ENCODE measurements around the gene MARCHF5. TPM values are rescaled to one million over a fixed set of nuclear protein-coding genes. Genes with fewer than 3 reads are reported as not detected.
"Not testable (repeated sequence)": the region's sequence is repeated elsewhere in the genome, so short reads cannot be mapped to it uniquely, and the experiment has no call there.

The MARCHF5 gene
- total RNA-seq, 1 donor from 2014 or later = 10.4 TPM

- H3K27me3 ChIP-seq (ENCODE audit: control insufficient read depth in 3 of 3, insufficient read depth in 3 of 3, low read length in 3 of 3); H3K9ac ChIP-seq (ENCODE audit: low read depth in 1 of 3, low read length in 3 of 3); H3K4me1 ChIP-seq (ENCODE audit: control insufficient read depth in 3 of 3, insufficient read depth in 3 of 3, low read length in 3 of 3); H3K9me3 ChIP-seq (ENCODE audit: control insufficient read depth in 3 of 3, low read length in 3 of 3); H3K27ac ChIP-seq (ENCODE audit: low read depth, low read length); H3K4me3 ChIP-seq (ENCODE audit: low read length in 3 of 3); H3K36me3 ChIP-seq (ENCODE audit: control insufficient read depth in 3 of 3, insufficient read depth in 3 of 3, low read length in 3 of 3): not testable (repeated sequence)
Observed at GRCh38 chr10:92329927-92330326, 39.0 kb downstream of the MARCHF5 start.

GRCh38 chr10:92342796-92343195, 51.8 kb downstream of the MARCHF5 start:
- no peaks in the 10 kb centered on the region for H3K9me3 ChIP-seq (ENCODE audit: control insufficient read depth in 3 of 3, low read length in 3 of 3)
- no peak overlapping the region for H3K27ac ChIP-seq (ENCODE audit: low read depth, low read length)
- H3K27me3 ChIP-seq (ENCODE audit: control insufficient read depth in 3 of 3, insufficient read depth in 3 of 3, low read length in 3 of 3) = no peaks in the 10 kb centered on the region
- H3K36me3 ChIP-seq (ENCODE audit: control insufficient read depth in 3 of 3, insufficient read depth in 3 of 3, low read length in 3 of 3) = peaks cover 3 to 20% (median 5%) of the 10 kb centered on the region in 3 donors
- peaks cover 0 to 2% (median 0%) of the 10 kb centered on the region in 3 donors for H3K4me1 ChIP-seq (ENCODE audit: control insufficient read depth in 3 of 3, insufficient read depth in 3 of 3, low read length in 3 of 3)
- no peak overlapping the region for H3K4me3 ChIP-seq (ENCODE audit: low read length in 3 of 3)
- H3K9ac ChIP-seq (ENCODE audit: low read depth in 1 of 3, low read length in 3 of 3) = no peak overlapping the region

- not testable (repeated sequence) for H3K27ac ChIP-seq (ENCODE audit: low read depth, low read length); H3K4me1 ChIP-seq (ENCODE audit: control insufficient read depth in 3 of 3, insufficient read depth in 3 of 3, low read length in 3 of 3); H3K9ac ChIP-seq (ENCODE audit: low read depth in 1 of 3, low read length in 3 of 3); H3K4me3 ChIP-seq (ENCODE audit: low read length in 3 of 3); H3K27me3 ChIP-seq (ENCODE audit: control insufficient read depth in 3 of 3, insufficient read depth in 3 of 3, low read length in 3 of 3); H3K9me3 ChIP-seq (ENCODE audit: control insufficient read depth in 3 of 3, low read length in 3 of 3)
- H3K36me3 ChIP-seq (ENCODE audit: control insufficient read depth in 3 of 3, insufficient read depth in 3 of 3, low read length in 3 of 3) = peaks cover 10 to 29% (median 15%) of the 10 kb centered on the region in 3 donors
Observed at GRCh38 chr10:92345575-92345974, 54.6 kb downstream of the MARCHF5 start.

- H3K36me3 ChIP-seq (ENCODE audit: control insufficient read depth in 3 of 3, insufficient read depth in 3 of 3, low read length in 3 of 3) = peaks cover 10 to 26% (median 20%) of the 10 kb centered on the region in 3 donors
- H3K4me3 ChIP-seq (ENCODE audit: low read length in 3 of 3); H3K9ac ChIP-seq (ENCODE audit: low read depth in 1 of 3, low read length in 3 of 3); H3K27me3 ChIP-seq (ENCODE audit: control insufficient read depth in 3 of 3, insufficient read depth in 3 of 3, low read length in 3 of 3); H3K4me1 ChIP-seq (ENCODE audit: control insufficient read depth in 3 of 3, insufficient read depth in 3 of 3, low read length in 3 of 3); H3K27ac ChIP-seq (ENCODE audit: low read depth, low read length); H3K9me3 ChIP-seq (ENCODE audit: control insufficient read depth in 3 of 3, low read length in 3 of 3): not testable (repeated sequence)
Observed at GRCh38 chr10:92347035-92347676, 56.2 kb downstream of the MARCHF5 start.

DNA sequence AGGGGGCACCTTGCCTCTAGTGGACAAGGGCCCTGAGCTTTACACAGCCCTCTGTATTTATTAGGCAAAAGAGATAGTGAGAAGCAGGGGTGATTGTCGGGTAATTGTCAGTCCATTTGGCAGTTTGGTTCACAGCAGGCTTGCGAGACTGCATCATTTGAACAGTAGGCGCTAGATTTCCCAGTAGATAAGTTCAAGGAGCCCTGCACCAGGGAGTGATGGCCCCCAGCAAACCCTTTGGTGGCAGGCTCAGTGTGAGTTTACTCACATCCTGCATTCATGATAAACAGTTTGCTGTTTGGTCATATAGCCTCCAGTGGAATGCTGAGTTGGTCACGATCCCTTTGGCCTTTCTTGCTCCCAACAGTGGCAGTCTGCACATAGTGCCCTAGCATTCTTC, 59.4 kb downstream of the MARCHF5 start:
- H3K4me1 ChIP-seq (ENCODE audit: control insufficient read depth in 3 of 3, insufficient read depth in 3 of 3, low read length in 3 of 3) = no peaks in the 10 kb centered on the region
- no peak overlapping the region for H3K4me3 ChIP-seq (ENCODE audit: low read length in 3 of 3)
- peaks cover 7 to 18% (median 15%) of the 10 kb centered on the region in 3 donors for H3K36me3 ChIP-seq (ENCODE audit: control insufficient read depth in 3 of 3, insufficient read depth in 3 of 3, low read length in 3 of 3)
- no peaks in the 10 kb centered on the region for H3K9me3 ChIP-seq (ENCODE audit: control insufficient read depth in 3 of 3, low read length in 3 of 3)
- no peaks in the 10 kb centered on the region for H3K27me3 ChIP-seq (ENCODE audit: control insufficient read depth in 3 of 3, insufficient read depth in 3 of 3, low read length in 3 of 3)
- no peak overlapping the region for H3K27ac ChIP-seq (ENCODE audit: low read depth, low read length)
- no peak overlapping the region for H3K9ac ChIP-seq (ENCODE audit: low read depth in 1 of 3, low read length in 3 of 3)

GRCh38 chr10:92354587-92354986, 63.6 kb downstream of the MARCHF5 start:
- H3K4me1 ChIP-seq (ENCODE audit: control insufficient read depth in 3 of 3, insufficient read depth in 3 of 3, low read length in 3 of 3) = no peaks in the 10 kb centered on the region
- H3K4me3 ChIP-seq (ENCODE audit: low read length in 3 of 3) = no peak overlapping the region
- no peak overlapping the region for H3K27ac ChIP-seq (ENCODE audit: low read depth, low read length)
- H3K9ac ChIP-seq (ENCODE audit: low read depth in 1 of 3, low read length in 3 of 3) = no peak overlapping the region
- H3K27me3 ChIP-seq (ENCODE audit: control insufficient read depth in 3 of 3, insufficient read depth in 3 of 3, low read length in 3 of 3) = no peaks in the 10 kb centered on the region
- H3K36me3 ChIP-seq (ENCODE audit: control insufficient read depth in 3 of 3, insufficient read depth in 3 of 3, low read length in 3 of 3) = peaks cover 7 to 18% (median 12%) of the 10 kb centered on the region in 3 donors
- H3K9me3 ChIP-seq (ENCODE audit: control insufficient read depth in 3 of 3, low read length in 3 of 3) = no peaks in the 10 kb centered on the region

GRCh38 chr10:92356041-92356440, 65.1 kb downstream of the MARCHF5 start:
- Histone ChIP-seq H3K36me3 (ENCODE audit: control insufficient read depth in 3 of 3, insufficient read depth in 3 of 3, low read length in 3 of 3) (peaks cover 0 to 4% (median 3%) of the 10 kb centered on the region in 3 donors), H3K4me3 (ENCODE audit: low read length in 3 of 3) (no peak overlapping the region), H3K9ac (ENCODE audit: low read depth in 1 of 3, low read length in 3 of 3) (no peak overlapping the region), H3K27me3 (ENCODE audit: control insufficient read depth in 3 of 3, insufficient read depth in 3 of 3, low read length in 3 of 3) (no peaks in the 10 kb centered on the region), H3K9me3 (ENCODE audit: control insufficient read depth in 3 of 3, low read length in 3 of 3) (no peaks in the 10 kb centered on the region), H3K27ac (ENCODE audit: low read depth, low read length) (no peak overlapping the region), H3K4me1 (ENCODE audit: control insufficient read depth in 3 of 3, insufficient read depth in 3 of 3, low read length in 3 of 3) (no peaks in the 10 kb centered on the region)

DNA sequence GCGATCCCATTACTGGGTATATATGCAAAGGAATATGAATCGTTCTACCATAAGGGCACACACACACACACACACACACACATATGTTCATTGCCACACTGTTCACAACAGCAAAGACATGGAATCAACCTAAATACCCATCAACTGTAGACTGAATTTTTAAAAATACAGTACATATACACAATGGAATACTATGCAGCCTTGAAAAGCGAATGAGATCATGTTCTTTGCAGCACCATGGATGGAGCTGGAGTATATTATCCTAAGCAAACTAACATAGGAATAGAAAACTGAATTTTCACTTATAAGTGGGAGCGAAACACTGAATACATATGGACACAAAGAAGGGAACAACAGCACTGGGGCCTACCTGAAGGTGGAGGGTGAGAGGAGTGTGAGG, 72.5 kb downstream of the MARCHF5 start:
- H3K9ac ChIP-seq (ENCODE audit: low read depth in 1 of 3, low read length in 3 of 3) = no peak overlapping the region
- no peaks in the 10 kb centered on the region for H3K9me3 ChIP-seq (ENCODE audit: control insufficient read depth in 3 of 3, low read length in 3 of 3)
- no peak overlapping the region for H3K4me3 ChIP-seq (ENCODE audit: low read length in 3 of 3)
- no peaks in the 10 kb centered on the region for H3K36me3 ChIP-seq (ENCODE audit: control insufficient read depth in 3 of 3, insufficient read depth in 3 of 3, low read length in 3 of 3)
- H3K27me3 ChIP-seq (ENCODE audit: control insufficient read depth in 3 of 3, insufficient read depth in 3 of 3, low read length in 3 of 3) = peaks cover 0 to 3% (median 0%) of the 10 kb centered on the region in 3 donors
- no peak overlapping the region for H3K27ac ChIP-seq (ENCODE audit: low read depth, low read length)
- no peaks in the 10 kb centered on the region for H3K4me1 ChIP-seq (ENCODE audit: control insufficient read depth in 3 of 3, insufficient read depth in 3 of 3, low read length in 3 of 3)

GRCh38 chr10:92366412-92367021, 75.5 kb downstream of the MARCHF5 start:
- Histone ChIP-seq H3K9me3 (ENCODE audit: control insufficient read depth in 3 of 3, low read length in 3 of 3) (no peaks in the 10 kb centered on the region), H3K4me1 (ENCODE audit: control insufficient read depth in 3 of 3, insufficient read depth in 3 of 3, low read length in 3 of 3) (no peaks in the 10 kb centered on the region), H3K27ac (ENCODE audit: low read depth, low read length) (no peak overlapping the region), H3K36me3 (ENCODE audit: control insufficient read depth in 3 of 3, insufficient read depth in 3 of 3, low read length in 3 of 3) (no peaks in the 10 kb centered on the region), H3K27me3 (ENCODE audit: control insufficient read depth in 3 of 3, insufficient read depth in 3 of 3, low read length in 3 of 3) (peaks cover 0 to 3% (median 0%) of the 10 kb centered on the region in 3 donors), H3K9ac (ENCODE audit: low read depth in 1 of 3, low read length in 3 of 3) (no peak overlapping the region), H3K4me3 (ENCODE audit: low read length in 3 of 3) (no peak overlapping the region)

DNA sequence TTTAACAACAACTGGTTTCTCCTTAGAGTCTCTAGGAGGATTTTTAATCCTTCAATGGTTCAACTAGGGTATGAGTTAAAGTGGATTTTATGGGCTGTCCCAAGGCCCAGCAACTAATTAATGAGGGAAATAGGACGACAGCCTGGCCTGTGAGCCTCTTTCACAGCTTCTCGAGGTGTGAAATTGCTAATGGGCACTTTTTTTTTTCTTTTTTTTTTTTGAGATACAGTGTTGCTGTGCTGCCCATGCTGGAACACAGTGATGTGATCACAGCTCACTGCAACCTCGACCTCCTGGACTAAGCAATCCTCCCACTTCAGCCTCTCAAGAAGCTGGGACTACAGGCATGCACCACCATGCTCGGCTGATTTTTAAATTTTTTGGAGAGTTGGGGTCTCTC, 87.0 kb downstream of the MARCHF5 start:
- Histone ChIP-seq H3K4me3 (ENCODE audit: low read length in 3 of 3) (no peak overlapping the region), H3K9me3 (ENCODE audit: control insufficient read depth in 3 of 3, low read length in 3 of 3) (no peaks in the 10 kb centered on the region), H3K27ac (ENCODE audit: low read depth, low read length) (no peak overlapping the region), H3K4me1 (ENCODE audit: control insufficient read depth in 3 of 3, insufficient read depth in 3 of 3, low read length in 3 of 3) (no peaks in the 10 kb centered on the region), H3K9ac (ENCODE audit: low read depth in 1 of 3, low read length in 3 of 3) (no peak overlapping the region), H3K27me3 (ENCODE audit: control insufficient read depth in 3 of 3, insufficient read depth in 3 of 3, low read length in 3 of 3) (no peaks in the 10 kb centered on the region), H3K36me3 (ENCODE audit: control insufficient read depth in 3 of 3, insufficient read depth in 3 of 3, low read length in 3 of 3) (no peaks in the 10 kb centered on the region)
